Central memory CD8-positive, alpha-beta T cell (primary cell): ENCODE results near the gene ETS1.

Source experiments
- ATAC-seq: fragments of 150-1000 bp; cut with Tn5 transposase; replicated peaks from 2 replicates; pipeline ENCODE4 v1.10.0; 2022; ENCODE audit warnings: mild to moderate bottlenecking, moderate FRiP score, moderate number of reproducible peaks; ENCODE audit not compliant: poor library complexity, severe bottlenecking; ENCODE audit errors: extremely low read depth
- DNase-seq, 2 donors: peaks; one replicate each; pipeline ENCODE4 v3.0.0; 2021; ENCODE audit warnings: low spot score in 2 of 2
- H3K27ac Mint-ChIP-seq: one replicate; pipeline ENCODE4 v1.8.0; 2022; ENCODE audit warnings: low read depth, mild to moderate bottlenecking, moderate library complexity, mixed read lengths
- H3K27me3 Mint-ChIP-seq: one replicate; pipeline ENCODE4 v1.8.0; 2022; ENCODE audit warnings: mixed read lengths
- H3K36me3 Mint-ChIP-seq: one replicate; pipeline ENCODE4 v1.8.0; 2022; ENCODE audit warnings: mild to moderate bottlenecking, moderate library complexity, mixed read lengths; ENCODE audit not compliant: insufficient read depth
- H3K4me1 Mint-ChIP-seq: one replicate; pipeline ENCODE4 v1.8.0; 2022; ENCODE audit warnings: mixed read lengths
- H3K4me3 Mint-ChIP-seq: one replicate; pipeline ENCODE4 v1.8.0; 2022; ENCODE audit warnings: mild to moderate bottlenecking, moderate library complexity, mixed read lengths
- H3K9me3 Mint-ChIP-seq: one replicate; pipeline ENCODE4 v1.8.0; 2022; ENCODE audit warnings: mixed read lengths

The ETS1 gene

DNA sequence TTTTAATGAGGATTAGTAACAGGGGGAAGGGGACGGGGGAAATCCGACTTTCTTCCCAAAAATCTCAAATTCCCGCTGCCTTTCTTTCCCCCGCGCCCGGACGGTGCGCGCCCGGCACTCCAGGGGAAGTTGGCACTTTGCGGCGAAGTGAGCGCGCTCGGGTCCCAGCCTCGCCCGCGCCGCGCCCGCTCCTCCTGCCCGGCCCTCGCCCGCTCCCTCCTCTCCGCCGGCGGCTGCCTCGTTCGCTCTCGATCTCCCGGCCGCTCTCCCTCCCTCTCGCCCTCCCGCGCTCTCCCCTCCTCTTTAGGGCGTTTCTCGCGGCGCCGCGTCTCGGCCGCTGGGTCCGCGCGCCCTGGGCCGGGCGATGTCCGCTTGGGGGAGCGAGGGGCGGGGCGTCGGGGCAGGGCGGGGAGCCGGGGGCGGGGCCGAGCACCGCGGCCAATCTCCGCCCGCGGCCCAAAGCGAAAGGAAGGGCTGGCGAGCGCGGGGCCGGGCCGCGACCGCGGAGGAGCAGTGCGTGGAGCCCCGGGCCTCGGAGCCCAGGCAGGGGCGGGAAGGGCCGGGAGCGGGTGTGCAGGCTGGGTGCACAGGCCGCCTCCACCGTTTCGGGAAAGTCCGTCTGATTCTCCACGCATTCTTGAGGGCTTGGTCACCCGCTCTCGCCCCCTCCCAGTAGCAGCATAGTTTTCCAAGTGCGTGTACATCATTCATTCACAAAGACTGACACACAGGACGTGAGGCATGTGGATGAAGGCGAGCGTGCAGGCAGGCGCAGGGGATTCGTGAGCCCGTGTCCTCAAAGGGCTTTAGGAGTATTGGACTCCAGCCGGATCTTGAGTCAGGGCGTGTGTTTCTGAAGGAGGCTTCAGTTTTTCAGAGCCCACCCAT, 65.1 kb downstream of the ETS1 start:
- peak overlapping the region; percentile 91 for H3K27ac Mint-ChIP-seq
- H3K4me3 Mint-ChIP-seq, result peak overlapping the region; percentile 98
- no peaks in the 10 kb centered on the region for H3K9me3 Mint-ChIP-seq
- DNase-seq, result peak; percentile 78 to 82
- no peaks in the 10 kb centered on the region for H3K27me3 Mint-ChIP-seq
- ATAC-seq, result peak; percentile 68
- peaks cover 67% of the 10 kb centered on the region for H3K36me3 Mint-ChIP-seq
- peaks cover 53% of the 10 kb centered on the region for H3K4me1 Mint-ChIP-seq

DNA sequence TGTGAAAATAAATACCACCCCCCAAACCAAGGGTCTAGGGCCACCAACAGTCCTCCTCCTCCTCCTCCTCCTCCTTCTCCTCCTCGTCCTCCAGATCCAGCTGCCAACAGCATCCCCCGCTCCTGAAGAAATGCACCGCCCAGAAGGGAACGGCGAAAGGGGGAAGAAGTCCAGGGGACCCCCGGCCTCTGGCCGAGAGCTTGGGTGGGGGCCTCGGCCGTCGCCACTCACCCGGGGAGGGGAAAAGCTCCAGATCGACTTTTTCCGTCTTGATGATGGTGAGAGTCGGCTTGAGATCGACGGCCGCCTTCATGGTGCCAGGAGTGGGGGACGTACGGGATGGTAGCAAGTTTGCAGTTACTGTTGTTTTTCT, 65.7 kb downstream of the ETS1 start:
- ATAC-seq (no peak), DNase-seq (peak in 1 of 2 donors; percentile 21)
- Mint-ChIP-seq H3K27ac (peak overlapping the region; percentile 91), H3K4me1 (peaks cover 53% of the 10 kb centered on the region), H3K9me3 (no peaks in the 10 kb centered on the region), H3K4me3 (peak overlapping the region; percentile 98), H3K36me3 (peaks cover 73% of the 10 kb centered on the region), H3K27me3 (no peaks in the 10 kb centered on the region)

DNA sequence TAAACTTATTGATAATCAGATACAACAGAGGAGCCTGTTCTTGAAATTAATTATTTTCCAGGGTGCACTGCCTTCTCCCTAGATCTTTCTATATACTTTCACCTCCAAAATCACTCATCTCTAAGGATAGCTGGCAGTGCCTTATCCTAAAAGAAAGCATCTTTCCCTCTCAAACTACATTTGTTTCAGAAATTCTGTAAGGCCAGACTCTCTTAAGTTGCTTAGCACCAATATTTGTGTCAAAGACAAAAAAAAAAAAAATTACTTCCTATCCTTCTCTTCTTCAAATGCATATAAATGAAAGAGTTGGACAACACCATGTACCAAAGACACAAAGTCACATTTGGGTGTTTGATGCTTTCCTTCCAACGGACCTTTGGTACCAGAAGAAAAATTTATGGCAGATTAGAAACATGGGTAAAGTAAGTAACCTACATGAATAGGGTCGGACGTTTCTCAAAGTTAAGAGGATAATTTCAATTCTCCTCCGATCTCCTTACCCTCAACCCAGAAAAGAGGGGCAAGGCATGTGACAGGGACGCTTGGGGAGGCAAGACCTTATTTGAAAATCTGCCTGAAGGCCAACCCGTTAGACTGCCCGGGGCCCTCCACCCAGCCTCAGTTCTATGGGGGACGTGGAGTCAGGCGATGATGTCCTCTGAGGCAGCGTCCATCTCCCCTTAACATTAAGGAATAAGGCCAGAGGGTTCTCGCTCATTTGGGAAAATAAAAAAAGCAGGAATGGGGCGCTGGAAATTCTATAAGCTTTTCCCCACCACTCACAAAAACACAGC, 66.3 kb downstream of the ETS1 start:
- H3K27me3 Mint-ChIP-seq, result no peaks in the 10 kb centered on the region
- ATAC-seq (no peak), DNase-seq (no peak)
- peak overlapping the region; percentile 98 for H3K4me3 Mint-ChIP-seq
- no peaks in the 10 kb centered on the region for H3K9me3 Mint-ChIP-seq
- peak overlapping the region; percentile 91 for H3K27ac Mint-ChIP-seq
- peaks cover 79% of the 10 kb centered on the region for H3K36me3 Mint-ChIP-seq
- H3K4me1 Mint-ChIP-seq, result peaks cover 54% of the 10 kb centered on the region

DNA sequence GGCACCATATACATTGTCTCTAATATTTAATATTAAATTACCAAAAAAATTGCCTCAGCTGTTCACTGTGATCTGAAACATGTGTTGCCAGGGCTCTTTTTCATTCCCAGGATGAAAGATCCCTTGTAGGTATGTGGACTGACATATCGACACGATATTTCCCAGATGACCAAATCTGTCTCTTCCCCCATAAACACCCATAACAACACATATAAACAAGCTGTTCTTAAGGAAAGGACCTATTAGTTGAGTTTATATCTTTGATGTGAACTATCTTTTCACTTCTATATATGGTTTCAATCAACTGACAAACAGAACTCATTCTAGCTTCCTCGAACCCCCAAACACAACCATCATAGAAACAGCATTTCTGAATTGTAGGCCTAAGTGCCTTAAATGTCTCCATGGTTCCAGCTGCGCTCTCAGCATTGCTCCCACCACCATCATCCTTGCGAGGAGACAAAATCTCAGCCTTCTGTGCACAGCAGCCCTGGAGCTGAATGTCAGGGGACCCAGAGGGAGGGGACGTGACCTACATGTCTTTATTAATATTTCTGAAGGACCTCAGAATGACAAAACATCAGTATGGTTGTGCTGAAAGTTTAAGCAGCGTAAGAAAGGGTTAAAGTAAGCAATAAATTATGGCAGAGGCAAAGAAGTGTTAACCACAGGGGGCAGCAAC, 67.0 kb downstream of the ETS1 start:
- Mint-ChIP-seq H3K9me3 (no peaks in the 10 kb centered on the region), H3K27ac (peak overlapping the region; percentile 91), H3K4me1 (peaks cover 55% of the 10 kb centered on the region), H3K27me3 (no peaks in the 10 kb centered on the region), H3K36me3 (peaks cover 83% of the 10 kb centered on the region), H3K4me3 (peak overlapping the region; percentile 98)
- DNase-seq (no peak), ATAC-seq (no peak)

DNA sequence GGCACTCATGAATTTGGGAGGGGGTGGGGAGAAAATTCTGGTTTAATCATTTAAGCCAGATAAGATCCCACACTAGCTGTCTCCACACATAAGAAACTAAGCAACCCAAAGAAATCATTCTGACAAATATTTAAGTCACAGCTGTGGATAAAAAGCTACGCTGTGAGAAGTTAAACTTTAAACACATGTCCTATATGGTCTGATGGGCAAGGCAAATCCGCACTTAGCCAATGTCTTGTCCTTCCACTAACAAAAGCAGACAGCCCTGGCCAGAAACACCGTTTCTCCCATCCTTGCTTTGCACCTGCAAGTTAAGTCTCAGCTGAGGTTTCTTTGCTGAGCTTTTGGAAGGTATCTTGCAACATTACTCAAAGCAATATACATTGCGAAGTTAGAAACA, 68.0 kb downstream of the ETS1 start:
- peaks cover 60% of the 10 kb centered on the region for H3K4me1 Mint-ChIP-seq
- peak overlapping the region; percentile 91 for H3K27ac Mint-ChIP-seq
- no peaks in the 10 kb centered on the region for H3K27me3 Mint-ChIP-seq
- peak overlapping the region; percentile 98 for H3K4me3 Mint-ChIP-seq
- DNase-seq (no peak), ATAC-seq (no peak)
- peaks cover 85% of the 10 kb centered on the region for H3K36me3 Mint-ChIP-seq
- H3K9me3 Mint-ChIP-seq, result no peaks in the 10 kb centered on the region

DNA sequence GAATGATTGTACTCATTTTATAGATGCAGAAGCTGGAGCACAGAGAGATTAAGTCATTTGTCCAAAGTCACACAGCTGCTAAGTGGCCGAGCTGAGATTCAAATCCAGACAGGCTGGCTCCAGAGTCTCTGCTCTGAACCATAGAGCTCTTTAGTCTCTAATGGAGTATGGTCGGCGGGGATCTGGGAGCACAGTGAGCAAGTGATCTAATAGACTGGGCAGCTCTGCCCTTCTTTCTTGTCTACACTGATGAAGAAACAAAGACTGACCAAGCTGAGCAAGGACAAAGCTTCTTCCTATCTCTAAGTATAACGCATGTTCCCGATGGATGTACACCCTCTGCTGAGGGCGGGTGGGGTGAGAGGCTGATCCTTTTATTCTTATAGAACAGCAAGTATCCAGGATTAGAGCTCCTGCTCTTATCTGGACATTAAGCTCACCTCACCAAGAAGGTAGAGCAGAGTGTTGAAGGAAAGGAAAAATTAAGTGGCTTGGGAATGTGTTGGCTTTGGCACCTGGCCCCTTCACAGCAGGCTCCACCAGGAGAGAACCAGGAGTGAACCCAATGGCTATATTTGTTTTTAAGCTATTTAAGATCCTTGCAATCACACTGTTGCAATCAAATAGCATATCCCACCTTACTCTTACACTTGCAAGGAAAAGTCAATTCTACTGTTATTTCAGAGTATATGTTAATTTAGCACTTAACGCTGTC, 68.7 kb downstream of the ETS1 start:
- H3K27ac Mint-ChIP-seq, result peak overlapping the region; percentile 91
- peaks cover 91% of the 10 kb centered on the region for H3K36me3 Mint-ChIP-seq
- no peaks in the 10 kb centered on the region for H3K9me3 Mint-ChIP-seq
- H3K4me3 Mint-ChIP-seq, result peak overlapping the region; percentile 98
- H3K4me1 Mint-ChIP-seq, result peaks cover 61% of the 10 kb centered on the region
- no peak for DNase-seq
- H3K27me3 Mint-ChIP-seq, result no peaks in the 10 kb centered on the region
- no peak for ATAC-seq

DNA sequence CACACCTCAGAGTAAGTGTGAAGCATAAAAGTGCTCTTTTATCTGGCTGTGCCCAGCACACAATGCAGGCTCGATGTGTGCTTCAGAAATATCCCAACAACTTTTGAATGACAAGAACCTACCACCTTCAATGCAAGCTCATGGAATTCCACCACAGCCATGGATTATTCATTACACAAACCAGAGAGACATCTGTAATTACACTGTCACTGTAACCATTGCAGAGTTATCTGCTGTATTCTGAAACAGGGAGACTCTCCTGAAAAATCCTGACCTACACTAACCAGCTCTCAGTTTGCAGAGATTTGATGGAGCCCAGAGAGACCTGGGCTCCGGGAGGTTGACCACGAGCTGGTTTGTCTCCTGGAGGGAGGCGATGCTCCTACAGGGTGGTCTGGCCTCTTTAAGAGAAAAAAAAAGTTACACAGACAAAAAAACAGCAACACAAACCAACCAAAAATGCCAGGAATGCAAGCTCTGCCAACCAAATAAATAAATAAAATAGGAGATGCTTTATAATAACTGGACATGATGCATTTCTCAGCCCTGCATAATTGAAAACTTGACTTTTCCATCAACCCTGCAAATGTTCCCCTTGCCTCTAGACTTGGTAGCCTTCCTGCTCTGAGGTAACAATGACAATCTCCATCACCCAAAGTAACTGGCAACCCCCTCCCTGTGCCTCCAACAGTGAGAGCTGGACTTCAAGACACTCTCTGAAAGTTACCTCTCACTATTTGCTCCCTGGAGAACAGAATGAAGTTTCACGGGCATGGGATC, 69.7 kb downstream of the ETS1 start:
- ATAC-seq (no peak), DNase-seq (no peak)
- Mint-ChIP-seq H3K27me3 (no peaks in the 10 kb centered on the region), H3K4me1 (peaks cover 61% of the 10 kb centered on the region), H3K4me3 (peak overlapping the region; percentile 98), H3K9me3 (no peaks in the 10 kb centered on the region), H3K36me3 (peaks cover 93% of the 10 kb centered on the region), H3K27ac (peak overlapping the region; percentile 91)

DNA sequence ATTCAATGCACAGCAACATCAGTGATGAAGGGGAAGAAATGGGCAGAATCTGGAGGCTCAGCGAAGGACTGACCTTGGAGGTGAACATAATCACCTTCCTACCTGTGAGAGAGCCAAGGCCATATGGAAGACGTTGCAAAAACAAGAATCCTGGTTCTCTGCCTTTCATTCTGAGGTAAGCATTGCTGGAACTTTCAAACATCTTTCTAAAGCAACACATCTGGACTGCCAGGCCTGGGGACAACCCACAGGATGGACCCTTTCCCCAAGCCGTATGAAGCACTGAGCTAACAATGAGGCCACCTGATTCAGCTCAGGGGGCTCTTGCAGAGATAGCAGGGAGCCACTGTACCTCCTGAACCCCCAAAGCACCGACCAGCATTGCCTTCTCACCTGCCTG, 70.5 kb downstream of the ETS1 start:
- Mint-ChIP-seq H3K36me3 (peaks cover 93% of the 10 kb centered on the region), H3K9me3 (no peaks in the 10 kb centered on the region), H3K4me1 (peaks cover 66% of the 10 kb centered on the region), H3K27ac (peak overlapping the region; percentile 91), H3K27me3 (no peaks in the 10 kb centered on the region), H3K4me3 (peak overlapping the region; percentile 98)
- ATAC-seq, result no peak
- no peak for DNase-seq

DNA sequence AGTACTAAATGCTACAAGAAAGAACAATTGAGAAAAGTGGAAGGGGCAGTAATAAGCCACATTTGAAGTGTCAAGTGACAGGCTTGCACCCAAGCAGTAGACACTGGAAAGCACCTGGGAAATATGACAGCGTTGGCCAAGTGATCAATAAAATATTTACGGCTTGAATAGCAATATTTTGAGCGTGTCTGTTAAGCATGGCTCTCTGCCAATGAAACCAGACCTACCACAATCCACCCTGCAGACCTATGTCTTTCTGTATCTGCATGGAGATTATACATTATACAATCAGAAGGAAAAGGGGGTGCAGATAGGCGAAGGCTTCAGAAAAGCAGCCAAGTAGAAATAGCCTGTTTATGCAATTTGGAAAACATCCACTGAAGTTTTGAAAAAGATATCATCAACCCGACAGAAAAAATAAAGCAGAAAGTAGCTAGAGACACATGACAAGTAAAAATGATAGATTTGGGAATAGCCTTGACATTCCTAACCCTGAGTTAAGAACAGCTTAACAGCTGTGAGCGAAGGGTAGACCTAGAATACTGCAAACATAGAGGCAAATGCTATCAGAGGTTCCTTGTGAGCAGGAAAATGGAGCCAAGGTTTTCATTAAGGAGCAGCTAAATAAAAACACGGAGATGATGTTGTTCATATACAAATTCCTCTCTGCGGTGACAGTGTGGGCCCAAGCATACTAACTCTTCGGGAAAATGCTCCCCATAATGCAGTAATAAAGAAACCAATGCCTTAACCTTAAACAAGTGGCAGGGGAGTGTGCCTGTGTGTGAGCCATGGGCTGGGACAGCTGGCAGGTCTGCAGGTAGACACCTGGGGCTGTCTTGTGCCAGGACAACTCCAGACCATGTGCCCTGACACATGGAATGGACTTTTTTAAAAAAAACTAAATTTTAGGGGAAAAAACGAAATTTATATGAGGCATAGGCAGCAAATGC, 71.3 kb downstream of the ETS1 start:
- H3K4me1 Mint-ChIP-seq, result peaks cover 74% of the 10 kb centered on the region
- H3K4me3 Mint-ChIP-seq, result peak overlapping the region; percentile 98
- no peaks in the 10 kb centered on the region for H3K27me3 Mint-ChIP-seq
- H3K36me3 Mint-ChIP-seq, result peaks cover 89% of the 10 kb centered on the region
- no peaks in the 10 kb centered on the region for H3K9me3 Mint-ChIP-seq
- DNase-seq (no peak), ATAC-seq (no peak)
- H3K27ac Mint-ChIP-seq, result peak overlapping the region; percentile 91

DNA sequence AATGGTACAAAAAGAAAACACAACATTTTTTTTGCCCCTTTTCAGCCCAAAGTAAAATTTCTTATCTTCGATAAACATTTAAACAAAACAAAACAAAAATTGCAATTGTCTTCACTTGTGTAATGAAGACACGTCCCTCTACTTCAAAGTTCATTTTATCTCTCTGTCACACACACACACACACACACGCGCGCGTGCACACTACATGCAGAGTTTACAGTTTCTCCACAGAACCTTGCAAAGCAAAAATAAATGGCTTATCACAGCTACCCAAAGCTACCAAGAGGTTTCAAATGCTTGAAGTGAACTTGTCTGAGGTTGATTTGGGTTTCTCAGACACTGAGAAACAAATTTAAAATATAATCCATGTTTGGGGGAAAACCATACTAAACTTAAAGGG, 72.3 kb downstream of the ETS1 start:
- H3K4me1 Mint-ChIP-seq, result peaks cover 84% of the 10 kb centered on the region
- DNase-seq (no peak), ATAC-seq (no peak)
- peaks cover 85% of the 10 kb centered on the region for H3K36me3 Mint-ChIP-seq
- no peaks in the 10 kb centered on the region for H3K27me3 Mint-ChIP-seq
- H3K9me3 Mint-ChIP-seq, result no peaks in the 10 kb centered on the region
- H3K27ac Mint-ChIP-seq, result peak overlapping the region; percentile 91
- peak overlapping the region; percentile 98 for H3K4me3 Mint-ChIP-seq
